K562 (cell line): Measurements from ENCODE around the gene LPCAT1. TPM values are rescaled to one million over a fixed set of nuclear protein-coding genes. Genes with fewer than 3 reads are reported as not detected.

ENCODE experiments used
- ATAC-seq: fragments of 200-7000 bp; cut with Tn5 transposase; 3 replicates; pipeline ENCODE4 v1.9.1; 2020; ENCODE audit warnings: moderate library complexity
- BruUV-seq: library from RNA; stranded (reverse); fragments of 400-500 nt; replicated peaks from 2 replicates; lab custom pipeline; 2021; lab: Mats Ljungman, UMichigan
- CTCF ChIA-PET: fragments of 300-600 bp; formaldehyde crosslinking; extraction: SDS; loops from one replicate; lab custom pipeline; 2021; ENCODE audit warnings: low intra/inter-chr PET ratio; lab: Yijun Ruan, JAX
- POLR2A ChIA-PET: fragments of 300-600, 350-650 bp; sonication (Branson Sonifier 250); formaldehyde crosslinking; extraction: SDS; loops from one replicate; lab custom pipeline; 2021; ENCODE audit warnings: antibody characterized with exemption, inconsistent platforms; lab: Yijun Ruan, JAX
- DNase-seq, 4 experiments: peaks; one replicate each; pipeline versions ENCODE4 v3.0.0 to v3.0.0-alpha.2; 2011 to 2018; ENCODE audit warnings: low spot score in 3 of 4, mixed read lengths in 3 of 4; ENCODE audit errors: extremely low read depth in 1 of 4
- FAIRE-seq: peaks from 2 replicates; lab custom pipeline; 2011; peaks lifted over from hg19 to GRCh38; lab: Jason Lieb, UNC
- H2AFZ ChIP-seq: 2 replicates; pipeline ENCODE4 v1.6.0; 2011; ENCODE audit warnings: low read depth, low read length, control low read depth, inconsistent platforms
- H3K27ac ChIP-seq: fragments of 200-600 bp; 3 replicates; pipeline ENCODE4 v1.8.0; 2011; ENCODE audit warnings: low read depth, mild to moderate bottlenecking, control low read depth, inconsistent platforms, low read length, moderate library complexity, mixed read lengths; ENCODE audit errors: extremely low read depth
- H3K27me3 ChIP-seq, 2 experiments: fragments of 300-600 bp in 1 of 2; 2 replicates in 1 of 2; 3 replicates in 1 of 2; pipeline versions ENCODE4 v1.6.0 to v1.8.0; 2011; ENCODE audit warnings: inconsistent platforms in 2 of 2, low read length in 2 of 2, mild to moderate bottlenecking in 1 of 2, mixed read lengths in 1 of 2, moderate library complexity in 1 of 2; ENCODE audit not compliant: control insufficient read depth in 2 of 2, insufficient read depth in 2 of 2
- H3K36me3 ChIP-seq: fragments of 300-600 bp; 3 replicates; pipeline ENCODE4 v1.8.0; 2011; ENCODE audit warnings: mild to moderate bottlenecking, low read length, inconsistent platforms; ENCODE audit not compliant: control insufficient read depth, insufficient read depth
- H3K4me1 ChIP-seq, 2 experiments: fragments of 200-600 bp in 1 of 2; replicated peaks in 1 of 2; 2 replicates in 1 of 2; 3 replicates in 1 of 2; pipeline versions ENCODE4 v1.5.1 to v1.8.0; 2011; ENCODE audit warnings: inconsistent platforms in 2 of 2, low read length in 2 of 2, mild to moderate bottlenecking in 1 of 2, mixed read lengths in 1 of 2, moderate library complexity in 1 of 2; ENCODE audit not compliant: control insufficient read depth in 2 of 2, insufficient read depth in 2 of 2
- H3K4me2 ChIP-seq: 2 replicates; pipeline ENCODE4 v1.6.1; 2011; ENCODE audit warnings: low read length, control low read depth, inconsistent platforms, mixed read lengths; ENCODE audit not compliant: insufficient read depth
- H3K4me3 ChIP-seq: fragments of 200-600 bp; sonication (generic), shearing (Covaris generic); 2 replicates; pipeline ENCODE4 v1.5.1; 2016; ENCODE audit warnings: control low read depth, inconsistent platforms
- H3K79me2 ChIP-seq: fragments of 200-600 bp; 3 replicates; pipeline ENCODE4 v1.8.0; 2011; ENCODE audit warnings: low read length, inconsistent platforms; ENCODE audit not compliant: control insufficient read depth, insufficient read depth
- H3K9ac ChIP-seq, 2 experiments: 2 replicates each; pipeline versions ENCODE4 v1.6.0 to v1.6.1; 2011; ENCODE audit warnings: low read depth in 2 of 2, low read length in 2 of 2, control low read depth in 1 of 2, inconsistent platforms in 1 of 2, mild to moderate bottlenecking in 1 of 2, mixed read lengths in 1 of 2; ENCODE audit not compliant: insufficient read depth in 1 of 2
- H3K9me1 ChIP-seq: one replicate; pipeline ENCODE4 v1.6.0; 2011; ENCODE audit warnings: inconsistent platforms, mild to moderate bottlenecking, low read length, moderate library complexity; ENCODE audit not compliant: control insufficient read depth, insufficient read depth
- H3K9me3 ChIP-seq: replicated peaks from 2 replicates; pipeline ENCODE4 v1.5.1; 2011; ENCODE audit warnings: low read depth, low read length, inconsistent platforms; ENCODE audit not compliant: control insufficient read depth, insufficient read depth
- H4K20me1 ChIP-seq: replicated peaks from 2 replicates; pipeline ENCODE4 v1.6.1; 2011; ENCODE audit warnings: low read length, inconsistent platforms, mixed read lengths; ENCODE audit not compliant: control insufficient read depth, insufficient read depth
- CHCHD3 ChIP-seq: fragments of 250-450 bp; sonication (Bioruptor Pico); IDR thresholded peaks from 2 replicates; pipeline ENCODE4 v2.1.2; 2022; ENCODE audit warnings: mild to moderate bottlenecking
- EWSR1 ChIP-seq: fragments of 450-650 bp; IDR thresholded peaks from 2 replicates; pipeline ENCODE4 v1.6.1; 2018; ENCODE audit warnings: borderline replicate concordance, mild to moderate bottlenecking, low read depth, moderate library complexity; ENCODE audit not compliant: partially characterized antibody
- HDAC2 ChIP-seq: fragments of 450-650 bp; IDR thresholded peaks from 2 replicates; pipeline ENCODE4 v1.6.1; 2016; ENCODE audit warnings: mild to moderate bottlenecking
- MCM5 ChIP-seq: fragments of 450-650 bp; IDR thresholded peaks from 2 replicates; pipeline ENCODE4 v1.6.1; 2016; ENCODE audit warnings: low read depth
- RBFOX2 ChIP-seq: fragments of 200-400 bp; formaldehyde crosslinking; IDR thresholded peaks from 2 replicates; pipeline ENCODE4 v1.6.1; 2017; ENCODE audit warnings: low read depth, mild to moderate bottlenecking, low read length, moderate library complexity
- RFX1 ChIP-seq: fragments of 450-650 bp; IDR thresholded peaks from 2 replicates; pipeline ENCODE4 v1.6.1; 2016; ENCODE audit warnings: mild to moderate bottlenecking, moderate library complexity
- YBX1 ChIP-seq: fragments of 450-650 bp; IDR thresholded peaks from 2 replicates; pipeline ENCODE4 v1.7.1; 2016; ENCODE audit warnings: mild to moderate bottlenecking
- WGBS: fragments of 100-300 bp; shearing (Covaris generic); methylation state at CpG from one replicate; pipeline ENCODE4 v1.1.6; 2016; ENCODE audit warnings: low coverage, mixed read lengths; ENCODE audit not compliant: insufficient coverage; ENCODE audit errors: missing lambda C conversion rate; 5-methylcytosine and 5-hydroxymethylcytosine counted together
- in situ Hi-C: fragments of 300-500 bp; cut with MboI; formaldehyde crosslinking; loops from 4 replicates; pipeline ENCODE4 v1.15.0; 2018; ENCODE audit warnings: inconsistent platforms, mixed read lengths
- intact Hi-C: fragments of 100-400 bp; cut with micrococcal nuclease; formaldehyde crosslinking; loops from 2 replicates; pipeline ENCODE4 v1.14.2; 2022
- polyA plus RNA-seq, 8 experiments: library from polyadenylated mRNA; depleted of rRNA in 4 of 8; stranded (reverse) in 5 of 8; unstranded in 3 of 8; fragments of >200 nt; fragmentation: Nextera tagmentation in 2 of 8; fragmentation: Illumina TruSeq in 1 of 8; extraction: Ambion mirVana in 2 of 8; extraction: Trizol in 1 of 8; gene quantifications; 2 replicates each; pipeline versions ENCODE4 v1.2.1 to v1.2.3, GENCODE V29; 2011 to 2014; ENCODE audit warnings: inconsistent platforms in 1 of 8, missing spikeins in 1 of 8
- total RNA-seq, 7 experiments: library from RNA; depleted of rRNA in 6 of 7; stranded (reverse); fragments of >200 nt in 6 of 7; fragmentation: Illumina TruSeq in 2 of 7; extraction: Trizol in 2 of 7; gene quantifications; 2 replicates each; pipeline versions ENCODE4 v1.2.1 to v1.2.3, GENCODE V29; 2011 to 2021; ENCODE audit warnings: low replicate concordance in 1 of 7
- TF ChIP-seq, protein P1 (sequence below): fragments of 200-400 bp; formaldehyde crosslinking; IDR thresholded peaks from 2 replicates; pipeline ENCODE4 v1.6.1; 2017; ENCODE audit warnings: mild to moderate bottlenecking, low read depth, low read length, moderate library complexity

Gene LPCAT1
- total and polyA plus RNA-seq, 9 of the 15 experiments (the other 6 are each of a cell fraction or from before 2014, with no cell fraction given) = 0.14 to 18.4 (median 13.9) TPM

DNA sequence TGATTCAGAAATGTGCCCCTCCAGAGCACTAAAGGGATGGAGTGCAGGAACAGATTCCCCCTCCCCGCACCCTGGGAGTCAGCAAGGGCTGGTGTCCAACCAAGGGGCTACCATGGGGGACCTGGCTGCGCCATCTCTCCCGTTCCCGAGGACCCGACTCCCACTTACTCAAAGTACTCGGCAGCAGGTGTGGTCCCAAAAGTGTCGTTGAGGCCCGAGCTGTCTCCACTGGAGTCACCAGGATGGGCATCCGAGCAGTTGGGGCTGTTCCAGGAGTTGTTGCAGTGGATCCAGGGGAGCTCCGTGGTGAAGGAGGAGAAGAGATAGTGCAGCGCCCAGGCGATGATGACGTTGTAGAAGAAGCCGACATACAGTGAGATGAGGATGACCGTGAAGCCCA is 91.5 kb downstream of the LPCAT1 start:
- ChIA-PET POLR2A (no interaction called here), CTCF (no interaction called here)
- Histone ChIP-seq H3K4me3 (no peak overlapping the region), H3K36me3 (no peaks in the 10 kb centered on the region), H4K20me1 (no peaks in the 10 kb centered on the region; the same call in 1 of the 2 replicates), H3K9me1 (no peaks in the 10 kb centered on the region), H2AFZ (no peak overlapping the region), H3K27me3 (peaks cover 28 to 66% of the 10 kb centered on the region in 2 experiments; a peak in 4 of 5 replicates), H3K9me3 (0 out of 2 replicates have a peak, but pooled peaks cover 2% of the 10 kb centered on the region), H3K27ac (no peak overlapping the region), H3K9ac (no peak overlapping the region), H3K4me2 (no peak overlapping the region), H3K79me2 (no peaks in the 10 kb centered on the region)
- FAIRE-seq (no peak), ATAC-seq (no peak), DNase-seq (no peak)
- in situ Hi-C loops (no loop called here), intact Hi-C loops (no loop called here)
- BruUV-seq = no TSS peak
- TF ChIP-seq RFX1 (no peak), MCM5 (no peak), CHCHD3 (no peak), YBX1 (no peak), HDAC2 (no peak), EWSR1 (no peak), RBFOX2 (no peak)
- TF ChIP-seq, protein P1, sequence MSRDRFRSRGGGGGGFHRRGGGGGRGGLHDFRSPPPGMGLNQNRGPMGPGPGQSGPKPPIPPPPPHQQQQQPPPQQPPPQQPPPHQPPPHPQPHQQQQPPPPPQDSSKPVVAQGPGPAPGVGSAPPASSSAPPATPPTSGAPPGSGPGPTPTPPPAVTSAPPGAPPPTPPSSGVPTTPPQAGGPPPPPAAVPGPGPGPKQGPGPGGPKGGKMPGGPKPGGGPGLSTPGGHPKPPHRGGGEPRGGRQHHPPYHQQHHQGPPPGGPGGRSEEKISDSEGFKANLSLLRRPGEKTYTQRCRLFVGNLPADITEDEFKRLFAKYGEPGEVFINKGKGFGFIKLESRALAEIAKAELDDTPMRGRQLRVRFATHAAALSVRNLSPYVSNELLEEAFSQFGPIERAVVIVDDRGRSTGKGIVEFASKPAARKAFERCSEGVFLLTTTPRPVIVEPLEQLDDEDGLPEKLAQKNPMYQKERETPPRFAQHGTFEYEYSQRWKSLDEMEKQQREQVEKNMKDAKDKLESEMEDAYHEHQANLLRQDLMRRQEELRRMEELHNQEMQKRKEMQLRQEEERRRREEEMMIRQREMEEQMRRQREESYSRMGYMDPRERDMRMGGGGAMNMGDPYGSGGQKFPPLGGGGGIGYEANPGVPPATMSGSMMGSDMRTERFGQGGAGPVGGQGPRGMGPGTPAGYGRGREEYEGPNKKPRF = no peak
- TF ChIP-seq, all 486 proteins: peak for 0
- no peaks in the 10 kb centered on the region for H3K4me1 ChIP-seq
- 2% methylated on average over 15 of the region's 15 CpGs for WGBS
